HepG2 (cell line): ENCODE results near the gene NAPEPLD. TPM values are rescaled to one million over a fixed set of nuclear protein-coding genes. Genes with fewer than 3 reads are reported as not detected.

Experiments used
- ATAC-seq: fragments of 200-7000 bp; cut with Tn5 transposase; 3 replicates; pipeline ENCODE4 v1.9.1; 2020; ENCODE audit warnings: mild to moderate bottlenecking, moderate library complexity
- BruUV-seq: library from RNA; stranded (reverse); fragments of 400-500 nt; replicated peaks from 2 replicates; lab custom pipeline; 2021; lab: Mats Ljungman, UMichigan
- CTCF ChIA-PET: fragments of 300-600 bp; formaldehyde crosslinking; extraction: SDS; loops from one replicate; lab custom pipeline; 2021; ENCODE audit warnings: low total read pairs, inconsistent platforms, low intra/inter-chr PET ratio; lab: Yijun Ruan, JAX
- POLR2A ChIA-PET: fragments of 350-600 bp; sonication (Branson Sonifier 250); formaldehyde crosslinking; loops from one replicate; lab custom pipeline; 2020; ENCODE audit warnings: antibody characterized with exemption, inconsistent platforms; lab: Yijun Ruan, JAX
- DNase-seq: peaks from one replicate; pipeline ENCODE4 v3.0.0-alpha.2; 2015; ENCODE audit warnings: low spot score
- FAIRE-seq: peaks from 3 replicates; lab custom pipeline; 2011; peaks lifted over from hg19 to GRCh38; lab: Jason Lieb, UNC
- H2AFZ ChIP-seq: one replicate; pipeline ENCODE4 v1.6.1; 2011; ENCODE audit warnings: low read length, inconsistent platforms
- H3K27ac ChIP-seq: fragments of 300-600 bp; 3 replicates; pipeline ENCODE4 v1.8.0; 2011; ENCODE audit warnings: mixed run types, mild to moderate bottlenecking, mixed read lengths, low read length, inconsistent platforms; ENCODE audit not compliant: insufficient read depth; ENCODE audit errors: extremely low read length
- H3K27me3 ChIP-seq, 2 experiments: fragments of 200-600 bp in 1 of 2; 2 replicates in 1 of 2; 3 replicates in 1 of 2; pipeline versions ENCODE4 v1.6.0 to v1.8.0; 2011; ENCODE audit warnings: low read length in 2 of 2, mild to moderate bottlenecking in 2 of 2, moderate library complexity in 2 of 2, inconsistent platforms in 1 of 2; ENCODE audit not compliant: insufficient read depth in 2 of 2, control insufficient read depth in 1 of 2
- H3K36me3 ChIP-seq, 2 experiments: fragments of 200-600 bp in 1 of 2; replicated peaks in 1 of 2; 2 replicates in 1 of 2; 3 replicates in 1 of 2; pipeline versions ENCODE4 v1.5.1 to v1.8.0; 2011; ENCODE audit warnings: low read length in 2 of 2, inconsistent platforms in 1 of 2; ENCODE audit not compliant: insufficient read depth in 2 of 2, control insufficient read depth in 1 of 2
- H3K4me1 ChIP-seq: 2 replicates; pipeline ENCODE4 v1.5.1; 2012; ENCODE audit warnings: low read length, inconsistent platforms; ENCODE audit not compliant: insufficient read depth
- H3K4me2 ChIP-seq: 2 replicates; pipeline ENCODE4 v1.6.0; 2011; ENCODE audit warnings: low read depth, low read length, inconsistent platforms
- H3K4me3 ChIP-seq, 3 experiments: fragments of 200-600 bp in 1 of 3; sonication (generic), shearing (Covaris generic) in 1 of 3; replicated peaks in 1 of 3; 2 replicates each; pipeline ENCODE4 v1.5.1; 2011 to 2016; ENCODE audit warnings: low read length in 3 of 3, inconsistent platforms in 2 of 3, low read depth in 2 of 3, mild to moderate bottlenecking in 2 of 3, control low read depth in 1 of 3, mixed read lengths in 1 of 3; ENCODE audit not compliant: insufficient read depth in 1 of 3
- H3K79me2 ChIP-seq: one replicate; pipeline ENCODE4 v1.6.1; 2011; ENCODE audit warnings: low read length, inconsistent platforms; ENCODE audit not compliant: insufficient read depth
- H3K9ac ChIP-seq: 2 replicates; pipeline ENCODE4 v1.6.0; 2011; ENCODE audit warnings: mild to moderate bottlenecking, low read depth, low read length, inconsistent platforms; ENCODE audit not compliant: insufficient read depth
- H3K9me3 ChIP-seq: 2 replicates; pipeline ENCODE4 v1.5.1; 2012; ENCODE audit warnings: mild to moderate bottlenecking, low read length
- H4K20me1 ChIP-seq: 2 replicates; pipeline ENCODE4 v1.6.0; 2011; ENCODE audit warnings: inconsistent platforms, mild to moderate bottlenecking, low read length, moderate library complexity; ENCODE audit not compliant: insufficient read depth
- FOXJ3 ChIP-seq: sonication (generic); formaldehyde crosslinking; IDR thresholded peaks from 2 replicates; pipeline ENCODE4 v1.4.0; 2020; ENCODE audit warnings: missing genetic modification reagents, mild to moderate bottlenecking, borderline replicate concordance
- KLF12 ChIP-seq: sonication (generic); formaldehyde crosslinking; IDR thresholded peaks from 2 replicates; pipeline ENCODE4 v1.4.0; 2020; ENCODE audit warnings: missing genetic modification reagents, borderline replicate concordance
- NAIF1 ChIP-seq: sonication (generic); formaldehyde crosslinking; IDR thresholded peaks from 2 replicates; pipeline ENCODE4 v1.5.0; 2020; ENCODE audit warnings: mild to moderate bottlenecking, missing genetic modification reagents, borderline replicate concordance
- NCOA5 ChIP-seq: sonication (generic); formaldehyde crosslinking; IDR thresholded peaks from 2 replicates; pipeline ENCODE4 v1.4.0; 2020; ENCODE audit warnings: missing genetic modification reagents
- REPIN1 ChIP-seq: sonication (generic); formaldehyde crosslinking; IDR thresholded peaks from 2 replicates; pipeline ENCODE4 v1.8.0; 2022; ENCODE audit warnings: missing genetic modification reagents, low read depth, mild to moderate bottlenecking, borderline replicate concordance
- ZNF136 ChIP-seq: sonication (generic); formaldehyde crosslinking; IDR thresholded peaks from 2 replicates; pipeline ENCODE4 v1.8.1; 2022; ENCODE audit warnings: low read depth, mild to moderate bottlenecking, moderate library complexity, missing genetic modification reagents
- ZNF337 ChIP-seq: sonication (generic); formaldehyde crosslinking; IDR thresholded peaks from 2 replicates; pipeline ENCODE4 v1.5.1; 2020; ENCODE audit warnings: missing genetic modification reagents, low read depth, mild to moderate bottlenecking, borderline replicate concordance
- WGBS: methylation state at CpG from one replicate; pipeline ENCODE4 v1.1.6; 2017; ENCODE audit warnings: low lambda C conversion rate; 5-methylcytosine and 5-hydroxymethylcytosine counted together
- in situ Hi-C: cut with HindIII; loops from 2 replicates; pipeline ENCODE4 v1.10.0; 2017; ENCODE audit warnings: low pct_unique_long_range_greater_than_20kb; ENCODE audit not compliant: extremely low pct_ligation_motif_present
- intact Hi-C: fragments of 100-400 bp; cut with micrococcal nuclease; formaldehyde crosslinking; loops from one replicate; pipeline ENCODE4 v1.10.0; 2022; ENCODE audit not compliant: unreplicated experiment
- polyA plus RNA-seq, 8 experiments: library from polyadenylated mRNA; depleted of rRNA in 3 of 8; stranded (reverse) in 7 of 8; unstranded in 1 of 8; fragments of >200 nt; fragmentation: Illumina TruSeq in 4 of 8; extraction: Trizol in 4 of 8; gene quantifications; 2 replicates each; pipeline versions ENCODE4 v1.2.1 to v1.2.3, GENCODE V29; 2011 to 2016; ENCODE audit warnings: low read depth in 4 of 8, missing spikeins in 1 of 8, mixed read lengths in 1 of 8; ENCODE audit not compliant: insufficient read depth in 1 of 8
- total RNA-seq, 5 experiments: library from RNA; depleted of rRNA; stranded (reverse); fragments of >200 nt; fragmentation: Illumina TruSeq; extraction: Trizol; gene quantifications; 2 replicates each; pipeline ENCODE4 v1.2.3, GENCODE V29; 2016; ENCODE audit warnings: low read depth in 1 of 5
- TF ChIP-seq, protein P1 (sequence below): sonication (generic); formaldehyde crosslinking; IDR thresholded peaks from 2 replicates; pipeline ENCODE4 v1.4.0; 2020; ENCODE audit warnings: missing genetic modification reagents
- TF ChIP-seq, protein P2 (sequence below): sonication (generic); formaldehyde crosslinking; IDR thresholded peaks from 2 replicates; pipeline ENCODE4 v1.4.0; 2020; ENCODE audit warnings: missing genetic modification reagents
- TF ChIP-seq, protein P3 (sequence below), 2 experiments: sonication (generic) in 1 of 2; formaldehyde crosslinking in 1 of 2; IDR thresholded peaks; 2 replicates each; pipeline versions ENCODE4 v1.6.1 to v1.9.0; 2014 to 2022; ENCODE audit warnings: antibody characterized with exemption in 1 of 2, borderline replicate concordance in 1 of 2, inconsistent platforms in 1 of 2, low read depth in 1 of 2, missing genetic modification reagents in 1 of 2
- TF ChIP-seq, protein P4 (sequence below): sonication (generic); formaldehyde crosslinking; IDR thresholded peaks from 2 replicates; pipeline ENCODE4 v1.5.0; 2020; ENCODE audit warnings: mild to moderate bottlenecking, low read depth, missing genetic modification reagents, borderline replicate concordance

The NAPEPLD gene
- total and polyA plus RNA-seq, 2 of the 13 experiments (the other 11 are each of a cell fraction or from before 2014, with no cell fraction given): 3.4 to 5.6 TPM

DNA sequence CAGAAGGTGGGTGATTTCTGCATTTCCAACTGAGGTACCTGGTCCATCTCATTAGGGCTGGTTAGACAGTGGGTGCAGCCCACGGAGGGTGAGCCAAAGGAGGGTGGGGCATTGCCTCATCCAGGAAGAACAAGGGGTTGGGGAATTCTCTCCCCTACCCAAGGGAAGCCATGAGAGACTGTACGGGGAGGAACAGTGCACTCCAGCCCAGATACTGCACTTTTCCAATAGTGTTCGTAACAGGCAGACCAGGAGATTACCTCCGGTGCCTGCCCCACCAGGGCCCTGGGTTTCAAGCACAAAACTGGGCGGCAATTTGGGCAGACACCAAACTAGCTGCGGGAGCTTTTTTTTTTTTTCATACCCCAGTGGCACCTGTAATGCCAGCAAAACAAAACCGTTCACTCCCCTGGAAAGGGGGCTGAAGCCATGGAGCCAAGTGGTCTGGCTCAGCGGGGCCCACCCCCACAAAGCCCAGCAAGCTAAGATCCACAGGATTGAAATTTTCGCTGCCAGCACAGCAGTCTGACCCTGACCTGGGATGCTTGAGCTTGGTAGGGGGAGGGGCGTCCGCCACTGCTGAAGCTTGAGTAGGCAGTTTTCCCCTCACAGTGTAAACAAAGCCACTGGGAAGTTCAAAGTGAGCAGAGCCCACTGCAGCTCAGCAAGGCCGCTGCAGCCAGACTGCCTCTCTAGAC, 42.7 kb downstream of the NAPEPLD start:
- Histone ChIP-seq H3K4me2 (peak overlapping the region; percentile 82), H2AFZ (no peak overlapping the region), H3K27ac (peak overlapping the region; percentile 76), H3K9ac (0 out of 2 replicates have a peak overlapping the region, but pooled peaks have one; percentile 22), H3K36me3 (peaks cover 0 to 3% of the 10 kb centered on the region in 2 experiments; a peak in 2 of 5 replicates), H3K79me2 (no peaks in the 10 kb centered on the region), H3K4me1 (peaks cover 26% of the 10 kb centered on the region), H4K20me1 (no peaks in the 10 kb centered on the region), H3K27me3 (no peaks in the 10 kb centered on the region), H3K9me3 (no peaks in the 10 kb centered on the region), H3K4me3 (peak overlapping the region; percentile 10 to 58 (median 16); a peak in 5 of 6 replicates)
- DNase-seq: peak; percentile 88
- ATAC-seq: peak; percentile 98
- CTCF ChIA-PET: no interaction called here
- intact Hi-C loops: loop anchor here (5.0 kb wide), 1 partner anchor 41 kb away; the partner anchor contains the start of gene NAPEPLD
- no TSS peak for BruUV-seq
- in situ Hi-C loops: no loop called here
- WGBS: 12% methylated on average over 7 of the region's 12 CpGs
- FAIRE-seq: peak; percentile 74
- POLR2A ChIA-PET: interaction anchor here (0.7 to 1.4 kb wide), 4 partner anchors 29 to 44 kb away, joined by 3 to 13 read pairs (median 4); partner anchors contain the start of genes ARMC10, FBXL13 and NAPEPLD
- TF ChIP-seq ZNF337 (no peak), FOXJ3 (peak; percentile 53; the same call in 1 of the 2 replicates), NAIF1 (CRISPR knock-in tag) (no peak), NCOA5 (CRISPR knock-in tag) (no peak), KLF12 (CRISPR knock-in tag) (no peak), ZNF136 (CRISPR knock-in tag) (no peak), REPIN1 (no peak)
- TF ChIP-seq, protein P1, sequence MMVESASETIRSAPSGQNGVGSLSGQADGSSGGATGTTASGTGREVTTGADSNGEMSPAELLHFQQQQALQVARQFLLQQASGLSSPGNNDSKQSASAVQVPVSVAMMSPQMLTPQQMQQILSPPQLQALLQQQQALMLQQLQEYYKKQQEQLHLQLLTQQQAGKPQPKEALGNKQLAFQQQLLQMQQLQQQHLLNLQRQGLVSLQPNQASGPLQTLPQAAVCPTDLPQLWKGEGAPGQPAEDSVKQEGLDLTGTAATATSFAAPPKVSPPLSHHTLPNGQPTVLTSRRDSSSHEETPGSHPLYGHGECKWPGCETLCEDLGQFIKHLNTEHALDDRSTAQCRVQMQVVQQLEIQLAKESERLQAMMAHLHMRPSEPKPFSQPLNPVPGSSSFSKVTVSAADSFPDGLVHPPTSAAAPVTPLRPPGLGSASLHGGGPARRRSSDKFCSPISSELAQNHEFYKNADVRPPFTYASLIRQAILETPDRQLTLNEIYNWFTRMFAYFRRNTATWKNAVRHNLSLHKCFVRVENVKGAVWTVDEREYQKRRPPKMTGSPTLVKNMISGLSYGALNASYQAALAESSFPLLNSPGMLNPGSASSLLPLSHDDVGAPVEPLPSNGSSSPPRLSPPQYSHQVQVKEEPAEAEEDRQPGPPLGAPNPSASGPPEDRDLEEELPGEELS (CRISPR knock-in tag): peak; percentile 87
- TF ChIP-seq, protein P2, sequence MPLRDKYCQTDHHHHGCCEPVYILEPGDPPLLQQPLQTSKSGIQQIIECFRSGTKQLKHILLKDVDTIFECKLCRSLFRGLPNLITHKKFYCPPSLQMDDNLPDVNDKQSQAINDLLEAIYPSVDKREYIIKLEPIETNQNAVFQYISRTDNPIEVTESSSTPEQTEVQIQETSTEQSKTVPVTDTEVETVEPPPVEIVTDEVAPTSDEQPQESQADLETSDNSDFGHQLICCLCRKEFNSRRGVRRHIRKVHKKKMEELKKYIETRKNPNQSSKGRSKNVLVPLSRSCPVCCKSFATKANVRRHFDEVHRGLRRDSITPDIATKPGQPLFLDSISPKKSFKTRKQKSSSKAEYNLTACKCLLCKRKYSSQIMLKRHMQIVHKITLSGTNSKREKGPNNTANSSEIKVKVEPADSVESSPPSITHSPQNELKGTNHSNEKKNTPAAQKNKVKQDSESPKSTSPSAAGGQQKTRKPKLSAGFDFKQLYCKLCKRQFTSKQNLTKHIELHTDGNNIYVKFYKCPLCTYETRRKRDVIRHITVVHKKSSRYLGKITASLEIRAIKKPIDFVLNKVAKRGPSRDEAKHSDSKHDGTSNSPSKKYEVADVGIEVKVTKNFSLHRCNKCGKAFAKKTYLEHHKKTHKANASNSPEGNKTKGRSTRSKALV (CRISPR knock-in tag): no peak
- TF ChIP-seq, protein P3, sequence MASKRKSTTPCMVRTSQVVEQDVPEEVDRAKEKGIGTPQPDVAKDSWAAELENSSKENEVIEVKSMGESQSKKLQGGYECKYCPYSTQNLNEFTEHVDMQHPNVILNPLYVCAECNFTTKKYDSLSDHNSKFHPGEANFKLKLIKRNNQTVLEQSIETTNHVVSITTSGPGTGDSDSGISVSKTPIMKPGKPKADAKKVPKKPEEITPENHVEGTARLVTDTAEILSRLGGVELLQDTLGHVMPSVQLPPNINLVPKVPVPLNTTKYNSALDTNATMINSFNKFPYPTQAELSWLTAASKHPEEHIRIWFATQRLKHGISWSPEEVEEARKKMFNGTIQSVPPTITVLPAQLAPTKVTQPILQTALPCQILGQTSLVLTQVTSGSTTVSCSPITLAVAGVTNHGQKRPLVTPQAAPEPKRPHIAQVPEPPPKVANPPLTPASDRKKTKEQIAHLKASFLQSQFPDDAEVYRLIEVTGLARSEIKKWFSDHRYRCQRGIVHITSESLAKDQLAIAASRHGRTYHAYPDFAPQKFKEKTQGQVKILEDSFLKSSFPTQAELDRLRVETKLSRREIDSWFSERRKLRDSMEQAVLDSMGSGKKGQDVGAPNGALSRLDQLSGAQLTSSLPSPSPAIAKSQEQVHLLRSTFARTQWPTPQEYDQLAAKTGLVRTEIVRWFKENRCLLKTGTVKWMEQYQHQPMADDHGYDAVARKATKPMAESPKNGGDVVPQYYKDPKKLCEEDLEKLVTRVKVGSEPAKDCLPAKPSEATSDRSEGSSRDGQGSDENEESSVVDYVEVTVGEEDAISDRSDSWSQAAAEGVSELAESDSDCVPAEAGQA (IDR thresholded peaks at IDR 0.05; ENCODE audit: low read depth): no peak
- TF ChIP-seq, protein P3 (CRISPR knock-in tag; IDR thresholded peaks at IDR 0.05; ENCODE audit: borderline replicate concordance): no peak
- TF ChIP-seq, protein P4, sequence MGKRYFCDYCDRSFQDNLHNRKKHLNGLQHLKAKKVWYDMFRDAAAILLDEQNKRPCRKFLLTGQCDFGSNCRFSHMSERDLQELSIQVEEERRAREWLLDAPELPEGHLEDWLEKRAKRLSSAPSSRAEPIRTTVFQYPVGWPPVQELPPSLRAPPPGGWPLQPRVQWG (CRISPR knock-in tag): no peak
